NB4 (cell line): Measurements from ENCODE around the gene SMIM24.

Experiments used
- DNase-seq: peaks from one replicate; pipeline ENCODE4 v3.0.0; 2010; ENCODE audit warnings: low read depth
- H3K4me3 ChIP-seq: one replicate; pipeline ENCODE4 v1.5.1; 2011; ENCODE audit warnings: mild to moderate bottlenecking, low read depth, low read length, moderate library complexity
- CTCF ChIP-seq: IDR thresholded peaks from one replicate; pipeline ENCODE4 v1.5.1; 2012; ENCODE audit warnings: low read depth, low read length
- MYC ChIP-seq: IDR thresholded peaks from 2 replicates; pipeline ENCODE4 v1.6.1; 2011; ENCODE audit warnings: low read depth, low read length
- POLR2A ChIP-seq: IDR thresholded peaks from 2 replicates; pipeline ENCODE4 v1.6.1; 2011; ENCODE audit warnings: mild to moderate bottlenecking; ENCODE audit not compliant: insufficient read length; ENCODE audit errors: extremely low read depth
- TF ChIP-seq, protein P1 (sequence below): IDR thresholded peaks from 2 replicates; pipeline ENCODE4 v1.6.1; 2011; ENCODE audit warnings: low read depth, low read length

The SMIM24 gene

GRCh38 chr19:3441986-3442329, 38.4 kb downstream of the SMIM24 start:
- TF ChIP-seq CTCF (no peak), POLR2A (no peak), MYC (no peak)
- TF ChIP-seq, protein P1, sequence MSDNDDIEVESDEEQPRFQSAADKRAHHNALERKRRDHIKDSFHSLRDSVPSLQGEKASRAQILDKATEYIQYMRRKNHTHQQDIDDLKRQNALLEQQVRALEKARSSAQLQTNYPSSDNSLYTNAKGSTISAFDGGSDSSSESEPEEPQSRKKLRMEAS = no peak
- H3K4me3 ChIP-seq = no peak overlapping the region
- DNase-seq = no peak

GRCh38 chr19:3441089-3441985, 39.0 kb downstream of the SMIM24 start:
- no peak for DNase-seq
- TF ChIP-seq POLR2A (no peak), CTCF (no peak), MYC (no peak)
- TF ChIP-seq, protein P1 = no peak
- no peak overlapping the region for H3K4me3 ChIP-seq

- DNase-seq = peak; percentile 63
- TF ChIP-seq POLR2A = no peak
- TF ChIP-seq, protein P1 = no peak
- no peak for TF ChIP-seq MYC
- TF ChIP-seq CTCF = peak; percentile 52
Measured at GRCh38 chr19:3440082-3440481, 40.2 kb downstream of the SMIM24 start.

DNA sequence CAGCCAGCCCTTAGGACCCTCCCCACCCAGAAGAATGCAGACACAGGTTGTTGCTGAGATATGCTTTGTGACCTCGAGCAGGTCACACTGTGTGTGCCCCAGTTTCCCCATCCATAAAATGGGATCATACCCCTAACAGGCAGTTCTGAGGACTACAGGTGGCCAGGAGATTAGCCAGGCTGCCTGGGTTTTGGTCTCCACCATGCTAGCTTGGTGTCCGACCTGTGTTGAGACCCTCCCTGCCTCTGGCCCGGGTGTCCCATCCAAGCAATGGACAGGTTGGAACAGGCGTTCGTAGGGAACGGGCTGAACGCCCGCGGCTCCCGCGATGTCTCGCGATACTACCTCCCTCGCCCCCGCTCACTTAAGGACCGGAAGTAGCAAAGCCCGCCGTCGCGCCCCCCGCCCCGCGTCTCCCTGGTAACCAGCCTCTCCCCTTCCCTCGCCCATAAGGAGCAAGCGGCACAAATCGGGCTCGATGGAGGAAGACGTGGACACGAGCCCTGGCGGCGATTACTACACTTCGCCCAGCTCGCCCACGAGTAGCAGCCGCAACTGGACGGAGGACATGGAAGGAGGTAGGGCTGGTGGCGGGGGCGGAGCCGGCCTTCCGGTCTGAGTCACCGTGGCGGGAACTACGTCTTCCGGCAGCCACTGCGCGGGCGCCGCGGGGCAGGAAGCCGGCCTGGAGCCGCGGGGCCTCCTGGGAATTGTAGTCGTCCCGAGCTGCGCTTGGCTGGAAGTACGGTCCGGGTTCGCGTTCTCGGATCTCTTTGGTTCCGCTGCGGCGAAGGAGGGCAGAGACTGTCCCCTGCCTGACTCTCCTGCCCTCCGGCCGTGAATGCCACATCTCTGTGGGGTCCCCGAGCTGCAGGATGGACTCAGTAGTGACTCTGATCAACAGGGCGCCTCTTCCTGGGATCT, 45.4 kb downstream of the SMIM24 start:
- TF ChIP-seq CTCF = no peak
- TF ChIP-seq MYC = peak; percentile 53
- peak; percentile 26 for TF ChIP-seq POLR2A
- TF ChIP-seq, protein P1 = no peak
- H3K4me3 ChIP-seq = peak overlapping the region; percentile 62
- peak; percentile 94 for DNase-seq

More at GRCh38 chr19:3440082-3440481, 40.2 kb downstream of the SMIM24 start:
- H3K4me3 ChIP-seq = no peak overlapping the region

DNA sequence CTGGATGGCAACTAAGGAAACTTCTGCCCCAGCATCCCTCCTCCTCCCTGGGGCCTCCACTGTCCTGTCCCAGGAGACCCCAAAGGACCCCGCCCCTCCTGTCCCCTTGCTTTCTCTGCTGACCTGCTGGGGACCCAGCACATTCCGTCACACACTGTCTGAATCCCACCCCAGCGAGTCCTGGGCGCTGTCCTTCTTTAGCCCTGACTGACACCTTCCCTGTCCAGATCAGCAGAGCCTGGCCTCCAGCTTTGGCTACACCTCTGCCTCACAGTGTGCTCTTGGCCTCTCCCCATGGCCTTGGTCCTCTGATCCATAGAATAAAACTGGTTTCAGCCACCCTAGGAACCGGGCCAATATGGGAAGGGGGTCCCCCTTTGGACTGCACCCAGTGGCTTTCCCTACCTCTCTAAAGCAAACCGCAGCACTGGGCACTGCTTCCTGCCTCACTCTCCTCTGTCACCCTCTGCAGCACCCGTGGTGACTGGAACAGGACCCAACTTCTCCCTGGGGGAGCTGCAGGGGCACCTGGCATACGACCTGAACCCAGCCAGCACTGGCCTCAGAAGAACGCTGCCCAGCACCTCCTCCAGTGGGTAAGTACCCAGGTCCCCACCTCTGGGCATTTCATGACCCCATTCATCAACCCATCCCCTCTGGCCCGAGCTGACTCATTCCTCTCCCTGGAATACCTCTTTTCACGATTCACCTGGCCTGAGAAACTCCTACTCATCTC, 46.4 kb downstream of the SMIM24 start:
- peak overlapping the region; percentile 61 for H3K4me3 ChIP-seq
- no peak for DNase-seq
- TF ChIP-seq POLR2A = no peak
- no peak for TF ChIP-seq CTCF
- TF ChIP-seq MYC = no peak
- TF ChIP-seq, protein P1 = no peak
